Spinal cord (tissue), 10 donors: ENCODE data around the gene ZMAT3. TPM values are rescaled to one million over a fixed set of nuclear protein-coding genes. Genes with fewer than 3 reads are reported as not detected.
A peak's percentile ranks its signal among the peaks of the same experiment; 100 is the strongest.
"Not testable (repeated sequence)": the region's sequence is repeated elsewhere in the genome, so short reads cannot be mapped to it uniquely, and the experiment has no call there.

Experiments
- DNase-seq, 6 donors: peaks; one replicate each; pipeline versions ENCODE4 v3.0.0 to v3.0.0-alpha.2; 2013 to 2015; ENCODE audit warnings: low spot score in 6 of 6, low read depth in 4 of 6
- H3K27ac ChIP-seq: one replicate; pipeline ENCODE4 v1.5.1; 2013; ENCODE audit warnings: low read depth, low read length, control low read depth
- H3K27me3 ChIP-seq: one replicate; pipeline ENCODE4 v1.6.1; 2013; ENCODE audit warnings: low read length; ENCODE audit not compliant: control insufficient read depth, insufficient read depth
- H3K36me3 ChIP-seq: one replicate; pipeline ENCODE4 v1.6.1; 2013; ENCODE audit warnings: low read length; ENCODE audit not compliant: control insufficient read depth, insufficient read depth
- H3K4me1 ChIP-seq: one replicate; pipeline ENCODE4 v1.6.1; 2013; ENCODE audit warnings: low read length; ENCODE audit not compliant: control insufficient read depth, insufficient read depth
- H3K4me3 ChIP-seq: one replicate; pipeline ENCODE4 v1.5.1; 2013; ENCODE audit warnings: low read depth, low read length, control low read depth
- H3K9me3 ChIP-seq: one replicate; pipeline ENCODE4 v1.6.1; 2013; ENCODE audit warnings: low read length; ENCODE audit not compliant: control insufficient read depth, insufficient read depth
- WGBS: methylation state at CpG from one replicate; pipeline ENCODE4 v1.1.5; 2013; ENCODE audit warnings: missing lambda C conversion rate; ENCODE audit not compliant: insufficient coverage; 5-methylcytosine and 5-hydroxymethylcytosine counted together
- long read RNA-seq, 4 donors: transcript quantifications; one replicate each; lab custom pipeline, GENCODE V29; 2026
- polyA plus RNA-seq, 2 donors: library from polyadenylated mRNA; unstranded; fragments of 120-200 nt; gene quantifications; one replicate each; pipeline ENCODE4 v1.2.1, GENCODE V29; 2013; ENCODE audit not compliant: insufficient read length in 2 of 2
- total RNA-seq, 2 donors: library from RNA; depleted of rRNA in 1 of 2; stranded (reverse); fragments of 120-200 nt in 1 of 2; fragments of >200 nt in 1 of 2; gene quantifications; one replicate each; pipeline versions ENCODE4 v1.2.3 to v1.2.4, GENCODE V29; 2013 to 2014
- donor health status: healthy.

ZMAT3 gene
- 10 to 100 TPM in 1 of 2 donors, 1 to 10 TPM in 1; 6.6 to 28.8 TPM for total RNA-seq
- polyA plus RNA-seq: 10 to 100 TPM; 14.5 to 21.9 TPM
- long read RNA-seq, donor 1: 0 reads
- long read RNA-seq, donor 2, full-length matches to known transcripts: 1 of 1 reads
- long read RNA-seq, donor 2, partial matches to known transcripts: 0 of 1 reads
- long read RNA-seq, donor 2, other reads (novel, unspliced or antisense): 0 of 1 reads
- long read RNA-seq, donor 3, full-length matches to known transcripts: 1 of 1 reads
- long read RNA-seq, donor 3, partial matches to known transcripts: 0 of 1 reads
- long read RNA-seq, donor 3, other reads (novel, unspliced or antisense): 0 of 1 reads
- long read RNA-seq, donor 4: 0 reads

GRCh38 chr3:179071323-179072099 is at the start of gene ZMAT3:
Gene ZMAT3, minus strand, starts transcription at chr3:179071809. Its CDS starts 4,057 bp downstream, at chr3:179067752.
- H3K36me3 ChIP-seq: peaks cover 4% of the 10 kb centered on the region
- under 1% methylated on average over 80 of the region's 80 CpGs for WGBS
- H3K27ac ChIP-seq: peak within 1 kb of the TSS; percentile 86
- no peaks in the 10 kb centered on the region for H3K9me3 ChIP-seq
- peaks cover 5% of the 10 kb centered on the region for H3K4me1 ChIP-seq
- peak within 1 kb of the TSS; percentile 82 for H3K4me3 ChIP-seq
- H3K27me3 ChIP-seq: no peaks in the 10 kb centered on the region
- DNase-seq: peak; percentile 57 to 95 (median 76)

GRCh38 chr3:179116816-179117215 is 45.2 kb upstream of the ZMAT3 start:
- no peak for DNase-seq
- no peak overlapping the region for H3K4me3 ChIP-seq
- no peaks in the 10 kb centered on the region for H3K4me1 ChIP-seq
- H3K9me3 ChIP-seq: no peaks in the 10 kb centered on the region
- no CpG with 5 or more reads among the region's 2 CpGs for WGBS
- H3K36me3 ChIP-seq: no peaks in the 10 kb centered on the region
- H3K27me3 ChIP-seq: no peaks in the 10 kb centered on the region
- no peak overlapping the region for H3K27ac ChIP-seq

GRCh38 chr3:179115444-179115843 is 43.8 kb upstream of the ZMAT3 start:
- H3K4me1 ChIP-seq, H3K27ac ChIP-seq, H3K9me3 ChIP-seq, H3K27me3 ChIP-seq, H3K36me3 ChIP-seq, DNase-seq, H3K4me3 ChIP-seq: not testable (repeated sequence)
- no CpG with 5 or more reads among the region's 1 CpG for WGBS

- no peaks in the 10 kb centered on the region for H3K36me3 ChIP-seq
- DNase-seq: no peak
- no peak overlapping the region for H3K4me3 ChIP-seq
- WGBS: 100% methylated on average over 1 of the region's 2 CpGs
- H3K4me1 ChIP-seq: no peaks in the 10 kb centered on the region
- no peaks in the 10 kb centered on the region for H3K9me3 ChIP-seq
- H3K27me3 ChIP-seq: no peaks in the 10 kb centered on the region
- H3K27ac ChIP-seq: no peak overlapping the region
Observed at GRCh38 chr3:179113903-179114302, 42.3 kb upstream of the ZMAT3 start.

- Histone ChIP-seq H3K4me1 (no peaks in the 10 kb centered on the region), H3K27me3 (no peaks in the 10 kb centered on the region), H3K27ac (no peak overlapping the region), H3K36me3 (no peaks in the 10 kb centered on the region), H3K9me3 (no peaks in the 10 kb centered on the region), H3K4me3 (no peak overlapping the region)
- DNase-seq: no peak
- no CpG with 5 or more reads among the region's 1 CpG for WGBS
Observed at GRCh38 chr3:179108086-179108485, 36.5 kb upstream of the ZMAT3 start.

GRCh38 chr3:179107617-179108016 is 36.0 kb upstream of the ZMAT3 start:
- WGBS: 100% methylated on average over 1 of the region's 3 CpGs
- Histone ChIP-seq H3K27ac (no peak overlapping the region), H3K4me3 (no peak overlapping the region), H3K4me1 (no peaks in the 10 kb centered on the region), H3K27me3 (no peaks in the 10 kb centered on the region), H3K9me3 (no peaks in the 10 kb centered on the region), H3K36me3 (no peaks in the 10 kb centered on the region)
- no peak for DNase-seq

- WGBS: no CpG with 5 or more reads among the region's 1 CpG
- Histone ChIP-seq H3K36me3 (no peaks in the 10 kb centered on the region), H3K4me1 (no peaks in the 10 kb centered on the region), H3K27ac (no peak overlapping the region), H3K27me3 (no peaks in the 10 kb centered on the region), H3K9me3 (no peaks in the 10 kb centered on the region), H3K4me3 (no peak overlapping the region)
- no peak for DNase-seq
Observed at GRCh38 chr3:179105881-179106280, 34.3 kb upstream of the ZMAT3 start.

GRCh38 chr3:179100652-179101051 is 29.0 kb upstream of the ZMAT3 start:
- peak in 1 of 6 donors; percentile 1 for DNase-seq
- Histone ChIP-seq H3K36me3 (no peaks in the 10 kb centered on the region), H3K4me3 (no peak overlapping the region), H3K9me3 (no peaks in the 10 kb centered on the region), H3K27me3 (no peaks in the 10 kb centered on the region), H3K27ac (no peak overlapping the region), H3K4me1 (no peaks in the 10 kb centered on the region)

GRCh38 chr3:179098388-179099077 is 26.9 kb upstream of the ZMAT3 start:
- H3K4me3 ChIP-seq: no peak overlapping the region
- WGBS: 100% methylated on average over 2 of the region's 7 CpGs
- H3K4me1 ChIP-seq: no peaks in the 10 kb centered on the region
- H3K27me3 ChIP-seq: no peaks in the 10 kb centered on the region
- H3K9me3 ChIP-seq: no peaks in the 10 kb centered on the region
- H3K36me3 ChIP-seq: no peaks in the 10 kb centered on the region
- H3K27ac ChIP-seq: no peak overlapping the region
- no peak for DNase-seq
